RWPE1 (cell line): ENCODE data around the gene NXPH1.

Experiments
- CTCF ChIA-PET: fragments of 350-600 bp; sonication (Branson Sonifier 250); formaldehyde crosslinking; extraction: SDS; loops from one replicate; lab custom pipeline; 2021; lab: Yijun Ruan, JAX
- POLR2A ChIA-PET: fragments of 400-600 bp; formaldehyde crosslinking; extraction: SDS; loops from one replicate; lab custom pipeline; 2020; ENCODE audit warnings: antibody characterized with exemption; ENCODE audit not compliant: low non-redundant PET; lab: Yijun Ruan, JAX
- DNase-seq: peaks from one replicate; pipeline ENCODE4 v3.0.0; 2012; ENCODE audit warnings: low spot score
- H3K27ac ChIP-seq: fragments of 450-650 bp; 2 replicates; pipeline ENCODE4 v1.5.1; 2017
- CTCF ChIP-seq: fragments of 450-650 bp; conservative IDR thresholded peaks from 2 replicates; pipeline ENCODE4 v1.5.1; 2017; ENCODE audit warnings: low read depth, mild to moderate bottlenecking

NXPH1 gene

GRCh38 chr7:8591289-8591688, 157.9 kb downstream of the NXPH1 start:
- H3K27ac ChIP-seq, result no peak overlapping the region
- ChIA-PET CTCF (no interaction called here), POLR2A (no interaction called here)
- no peak for DNase-seq
- TF ChIP-seq CTCF, result no peak

- CTCF ChIA-PET, result interaction anchor here (0.6 kb wide), 2 partner anchors 32 to 1797 kb away, joined by 3 to 4 read pairs; no protein-coding TSS in a partner anchor
- H3K27ac ChIP-seq, result no peak overlapping the region
- no peak for TF ChIP-seq CTCF
- DNase-seq, result no peak
- POLR2A ChIA-PET, result interaction anchor here (0.7 kb wide), 1 partner anchor 696 kb away, joined by 3 read pairs; no protein-coding TSS in a partner anchor
These were observed 158.8 kb downstream of the NXPH1 start for GRCh38 chr7:8592167-8592566.

- no peak for TF ChIP-seq CTCF
- ChIA-PET POLR2A (no interaction called here), CTCF (no interaction called here)
- DNase-seq, result no peak
- H3K27ac ChIP-seq, result no peak overlapping the region
These were observed 160.7 kb downstream of the NXPH1 start for GRCh38 chr7:8594115-8594514.

GRCh38 chr7:8597565-8597964, 164.2 kb downstream of the NXPH1 start:
- no peak for TF ChIP-seq CTCF
- POLR2A ChIA-PET, result no interaction called here
- no peak for DNase-seq
- CTCF ChIA-PET, result no interaction called here
- no peak overlapping the region for H3K27ac ChIP-seq

GRCh38 chr7:8601121-8601520, 167.7 kb downstream of the NXPH1 start:
- no peak for DNase-seq
- no peak for TF ChIP-seq CTCF
- ChIA-PET CTCF (no interaction called here), POLR2A (no interaction called here)
- H3K27ac ChIP-seq, result no peak overlapping the region

GRCh38 chr7:8605221-8605620, 171.8 kb downstream of the NXPH1 start:
- DNase-seq, result no peak
- no peak overlapping the region for H3K27ac ChIP-seq
- POLR2A ChIA-PET, result no interaction called here
- CTCF ChIA-PET, result no interaction called here
- TF ChIP-seq CTCF, result no peak
